Transverse colon (tissue), 4 donors: Measurements from ENCODE around the gene ACTRT2. TPM values are rescaled to one million over a fixed set of nuclear protein-coding genes. Genes with fewer than 3 reads are reported as not detected.

Experiments used
- DNase-seq: peaks from one replicate; pipeline ENCODE4 v3.0.0-alpha.2; 2019
- H3K27ac ChIP-seq, 4 donors: fragments of 200-600 bp; sonication (generic); 2 replicates each; pipeline ENCODE4 v1.5.1; 2016 to 2018; ENCODE audit warnings: inconsistent platforms in 4 of 4
- H3K27me3 ChIP-seq: fragments of 200-600 bp; sonication (generic); 2 replicates; pipeline ENCODE4 v1.5.1; 2017; ENCODE audit warnings: inconsistent platforms
- H3K36me3 ChIP-seq, 4 donors: fragments of 200-600 bp; sonication (generic); 2 replicates each; pipeline ENCODE4 v1.5.1; 2017 to 2019; ENCODE audit warnings: inconsistent platforms in 4 of 4
- H3K4me1 ChIP-seq, 4 donors: fragments of 200-600 bp; sonication (generic); 2 replicates each; pipeline ENCODE4 v1.5.1; 2017 to 2020; ENCODE audit warnings: inconsistent platforms in 4 of 4
- H3K4me3 ChIP-seq, 4 donors: fragments of 200-600 bp; sonication (generic); 1 replicate in 1 of 4; 2 replicates in 3 of 4; pipeline versions ENCODE4 v1.5.1 to v1.6.1; 2017 to 2019; ENCODE audit warnings: inconsistent platforms in 4 of 4
- H3K9me3 ChIP-seq, 2 donors: fragments of 200-600 bp; sonication (generic); 2 replicates each; pipeline ENCODE4 v1.5.1; 2017 to 2019; ENCODE audit warnings: inconsistent platforms in 2 of 2
- CTCF ChIP-seq, 5 experiments: fragments of 200-600 bp in 3 of 5; fragments of 450-650 bp in 2 of 5; sonication (generic) in 3 of 5; IDR thresholded peaks; 1 replicate in 2 of 5; 2 replicates in 3 of 5; pipeline ENCODE4 v1.5.1; 2016 to 2017; ENCODE audit warnings: antibody characterized with exemption in 5 of 5, inconsistent platforms in 3 of 5, mild to moderate bottlenecking in 2 of 5, moderate library complexity in 1 of 5
- EP300 ChIP-seq: sonication (generic); formaldehyde crosslinking; IDR thresholded peaks from one replicate; pipeline ENCODE4 v1.6.1; 2017; ENCODE audit warnings: antibody characterized with exemption, low read depth
- POLR2A ChIP-seq: fragments of 450-650 bp; IDR thresholded peaks from one replicate; pipeline ENCODE4 v1.6.1; 2016; ENCODE audit warnings: antibody characterized with exemption, mild to moderate bottlenecking, moderate library complexity
- POLR2AphosphoS5 ChIP-seq, 3 donors: sonication (generic); formaldehyde crosslinking; IDR thresholded peaks; one replicate each; pipeline ENCODE4 v1.6.1; 2016; ENCODE audit warnings: antibody characterized with exemption in 3 of 3
- WGBS, 2 donors: methylation state at CpG; one replicate each; pipeline ENCODE4 v1.1.5; 2018; ENCODE audit warnings: low coverage in 1 of 2; 5-methylcytosine and 5-hydroxymethylcytosine counted together
- in situ Hi-C, 4 donors: fragments of 200-750 bp; cut with MboI; loops; one replicate each; pipeline versions ENCODE4 v1.15.0 to v1.15.1; 2017; ENCODE audit warnings: low sequenced_read_pairs in 3 of 4, low pct_ligation_motif_present in 1 of 4, low pct_unique_long_range_greater_than_20kb in 1 of 4
- intact Hi-C: fragments of 100-400 bp; cut with DNase I; formaldehyde crosslinking; loops from one replicate; pipeline ENCODE4 v1.15.1; 2023; ENCODE audit warnings: low total_unique reads
- total RNA-seq, 4 donors: library from RNA; depleted of rRNA; stranded (reverse); fragments of >200 nt; gene quantifications; one replicate each; pipeline ENCODE4 v1.1.0, GENCODE V29; 2016

Gene ACTRT2
- total RNA-seq, 4 donors from 2014 or later = not detected

GRCh38 chr1:3012456-3013291 lies 8.6 kb upstream of the ACTRT2 start:
- WGBS, 2 donors = 23 to 83% methylated on average over 2 to 41 of the region's 44 CpGs
- peaks cover 49% of the 10 kb centered on the region for H3K27me3 ChIP-seq
- in situ Hi-C loops = loop anchor here in 3 of 4 donors (25.0 kb wide), 2 partner anchors 400 to 425 kb away; no protein-coding TSS in a partner anchor

GRCh38 chr1:3013371-3014049 lies 7.8 kb upstream of the ACTRT2 start:
- intact Hi-C loops = loop anchor here (5.0 kb wide), 3 partner anchors 269 to 409 kb away; no protein-coding TSS in a partner anchor
- 66 to 83% methylated on average over 3 to 15 of the region's 15 CpGs for WGBS, 2 donors
- Histone ChIP-seq H3K27ac (no peak overlapping the region), H3K4me1 (peaks cover 0 to 11% (median 2%) of the 10 kb centered on the region in 4 donors), H3K4me3 (no peak overlapping the region), H3K36me3 (no peaks in the 10 kb centered on the region), H3K9me3 (peaks cover 0 to under 1% of the 10 kb centered on the region in 2 donors), H3K27me3 (peaks cover 51% of the 10 kb centered on the region)
- TF ChIP-seq CTCF (IDR thresholded peaks at IDR 0.05) (no peak), POLR2AphosphoS5 (IDR thresholded peaks at IDR 0.05) (no peak), EP300 (no peak), POLR2A (no peak)
- in situ Hi-C loops = loop anchor here in 3 of 4 donors (25.0 kb wide), 2 partner anchors 399 to 424 kb away; no protein-coding TSS in a partner anchor
- DNase-seq = no peak

More at GRCh38 chr1:3012456-3013291, 8.6 kb upstream of the ACTRT2 start:
- no peak for TF ChIP-seq POLR2A
- peak; percentile 60 to 93 (median 91) for TF ChIP-seq CTCF (IDR thresholded peaks at IDR 0.05)
- Histone ChIP-seq H3K4me1 (peaks cover 0 to 11% (median 2%) of the 10 kb centered on the region in 4 donors), H3K36me3 (no peaks in the 10 kb centered on the region), H3K9me3 (peaks cover 0 to 4% of the 10 kb centered on the region in 2 donors), H3K27ac (no peak overlapping the region), H3K4me3 (peak overlapping the region in 1 of 4 donors; percentile 1)
- DNase-seq = peak; percentile 43
- intact Hi-C loops = loop anchor here (5.0 kb wide), 3 partner anchors 270 to 410 kb away; no protein-coding TSS in a partner anchor

GRCh38 chr1:3014050-3014440 lies 7.2 kb upstream of the ACTRT2 start:
- H3K36me3 ChIP-seq = no peaks in the 10 kb centered on the region
- peaks cover 56% of the 10 kb centered on the region for H3K27me3 ChIP-seq
- no peaks in the 10 kb centered on the region for H3K9me3 ChIP-seq
- no peak overlapping the region for H3K4me3 ChIP-seq
- H3K27ac ChIP-seq = no peak overlapping the region
- TF ChIP-seq POLR2AphosphoS5 (IDR thresholded peaks at IDR 0.05) (no peak), CTCF (IDR thresholded peaks at IDR 0.05) (no peak)
- WGBS, 2 donors = 77 to 92% methylated on average over 2 to 10 of the region's 10 CpGs
- DNase-seq = no peak
- intact Hi-C loops = loop anchor here (5.0 kb wide), 3 partner anchors 268 to 408 kb away; no protein-coding TSS in a partner anchor
- peaks cover 0 to 11% (median 2%) of the 10 kb centered on the region in 4 donors for H3K4me1 ChIP-seq
- in situ Hi-C loops = loop anchor here in 3 of 4 donors (25.0 kb wide), 2 partner anchors 398 to 423 kb away; no protein-coding TSS in a partner anchor
